LNCAP (cell line): ENCODE data around the gene PLCB2.

ENCODE experiments used
- CTCF ChIP-seq: fragments of 450-650 bp; IDR thresholded peaks from 2 replicates; pipeline ENCODE4 v1.5.1; 2017; ENCODE audit warnings: mild to moderate bottlenecking

PLCB2 gene

GRCh38 chr15:40344631-40345120 is 36.9 kb upstream of the PLCB2 start:
- TF ChIP-seq CTCF: peak; percentile 85

GRCh38 chr15:40344217-40344616 is 36.5 kb upstream of the PLCB2 start:
- no peak for TF ChIP-seq CTCF

DNA sequence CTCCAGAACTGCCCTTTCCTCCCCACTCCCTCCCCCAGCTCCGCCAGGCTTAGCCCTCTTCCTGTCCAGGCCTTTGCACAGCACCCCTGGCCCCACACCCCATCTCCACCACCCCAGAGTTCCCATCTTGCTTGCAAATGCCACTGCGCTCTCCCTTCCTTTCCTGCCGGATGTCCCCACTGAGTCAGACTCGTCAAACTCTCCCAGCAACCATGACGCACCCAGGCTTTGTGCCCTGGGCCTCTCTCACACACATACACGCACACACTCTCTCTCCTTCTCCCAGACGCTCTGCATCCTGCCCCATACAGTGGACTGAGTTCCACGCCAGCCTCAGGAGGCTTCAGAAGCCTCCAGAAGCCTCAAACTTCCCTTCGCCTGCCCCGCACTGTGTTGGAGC is 35.8 kb upstream of the PLCB2 start:
- no peak for TF ChIP-seq CTCF

GRCh38 chr15:40342416-40343320 is 34.9 kb upstream of the PLCB2 start:
- no peak for TF ChIP-seq CTCF

- TF ChIP-seq CTCF: no peak
Observed at GRCh38 chr15:40340740-40341400, 33.1 kb upstream of the PLCB2 start, which contains the start of gene CCDC9B. Gene CCDC9B (minus strand): TSS chr15:40340939. CDS start chr15:40340819, 120 bp downstream.

DNA sequence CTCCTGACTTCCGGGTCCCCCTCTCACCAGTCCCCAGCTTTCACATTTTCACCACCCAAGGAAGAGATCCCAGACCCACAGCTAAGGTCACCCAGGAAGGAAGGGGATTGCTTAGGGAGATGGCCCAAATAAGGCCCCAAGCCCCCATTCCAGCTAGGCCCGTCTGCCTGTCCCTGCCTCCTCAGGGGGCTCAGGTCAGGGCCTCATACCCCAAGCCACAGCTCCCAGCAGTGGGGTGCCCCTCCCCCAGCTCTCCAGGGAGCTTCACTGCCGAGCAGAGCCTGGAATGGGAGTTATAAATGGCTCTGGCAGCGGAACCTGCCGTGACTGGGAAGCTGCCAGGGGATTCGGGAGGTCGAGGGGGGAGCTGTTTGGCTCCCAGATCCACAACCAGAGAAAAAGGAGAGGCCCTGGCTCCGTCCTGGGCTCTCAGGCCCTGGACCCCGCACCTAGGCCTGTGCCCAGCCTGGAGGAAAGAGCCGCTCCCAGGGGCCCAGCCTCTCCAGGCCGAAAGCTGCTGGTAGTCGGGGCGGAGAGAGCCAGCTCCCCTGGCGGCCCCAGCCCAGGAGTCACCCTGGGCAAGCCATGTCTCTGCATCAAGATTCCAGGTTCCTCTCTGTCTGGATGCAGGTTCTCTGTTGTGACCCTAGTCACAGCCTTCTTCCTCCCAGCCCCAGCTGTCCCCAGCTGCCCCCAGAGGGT is 32.5 kb upstream of the PLCB2 start:
- no peak for TF ChIP-seq CTCF

GRCh38 chr15:40339621-40339945 is 31.8 kb upstream of the PLCB2 start:
- TF ChIP-seq CTCF: peak; percentile 10; the same call in 1 of the 2 replicates
